ENCODE measurements around the gene MAGI2.

MAGI2 gene

GRCh38 chr7:79159040-79159664, 294.3 kb downstream of the MAGI2 start:
- H3K4me3 Mint-ChIP-seq, result no peak overlapping the region
- no peaks in the 10 kb centered on the region for H3K27me3 Mint-ChIP-seq
- no peak overlapping the region for H3K27ac Mint-ChIP-seq
- H3K4me1 Mint-ChIP-seq, result no peaks in the 10 kb centered on the region
- H3K9me3 Mint-ChIP-seq, result peaks cover 9% of the 10 kb centered on the region
- no peaks in the 10 kb centered on the region for H3K36me3 Mint-ChIP-seq

- no peaks in the 10 kb centered on the region for H3K4me1 Mint-ChIP-seq
Measured at GRCh38 chr7:79157281-79157680, 296.2 kb downstream of the MAGI2 start.

GRCh38 chr7:79149831-79150230, 303.6 kb downstream of the MAGI2 start:
- no peaks in the 10 kb centered on the region for H3K27me3 Mint-ChIP-seq
- no peak overlapping the region for H3K4me3 Mint-ChIP-seq
- H3K36me3 Mint-ChIP-seq, result no peaks in the 10 kb centered on the region
- no peaks in the 10 kb centered on the region for H3K4me1 Mint-ChIP-seq
- H3K27ac Mint-ChIP-seq, result no peak overlapping the region
- H3K9me3 Mint-ChIP-seq, result no peaks in the 10 kb centered on the region

More at GRCh38 chr7:79157281-79157680, 296.2 kb downstream of the MAGI2 start:
- Mint-ChIP-seq H3K9me3 (peaks cover 5% of the 10 kb centered on the region), H3K27me3 (no peaks in the 10 kb centered on the region), H3K4me3 (no peak overlapping the region), H3K27ac (no peak overlapping the region), H3K36me3 (no peaks in the 10 kb centered on the region)

GRCh38 chr7:79142706-79143105, 310.8 kb downstream of the MAGI2 start:
- Mint-ChIP-seq H3K9me3 (no peaks in the 10 kb centered on the region), H3K27ac (no peak overlapping the region), H3K27me3 (no peaks in the 10 kb centered on the region), H3K4me3 (no peak overlapping the region), H3K36me3 (no peaks in the 10 kb centered on the region), H3K4me1 (no peaks in the 10 kb centered on the region)

GRCh38 chr7:79141252-79141651, 312.2 kb downstream of the MAGI2 start:
- no peak overlapping the region for H3K4me3 Mint-ChIP-seq
- H3K4me1 Mint-ChIP-seq, result no peaks in the 10 kb centered on the region
- no peaks in the 10 kb centered on the region for H3K9me3 Mint-ChIP-seq
- no peaks in the 10 kb centered on the region for H3K27me3 Mint-ChIP-seq
- no peaks in the 10 kb centered on the region for H3K36me3 Mint-ChIP-seq
- no peak overlapping the region for H3K27ac Mint-ChIP-seq

GRCh38 chr7:79137942-79138341, 315.5 kb downstream of the MAGI2 start:
- no peaks in the 10 kb centered on the region for H3K4me1 Mint-ChIP-seq
- no peaks in the 10 kb centered on the region for H3K9me3 Mint-ChIP-seq
- no peaks in the 10 kb centered on the region for H3K36me3 Mint-ChIP-seq
- H3K27me3 Mint-ChIP-seq, result no peaks in the 10 kb centered on the region
- H3K4me3 Mint-ChIP-seq, result no peak overlapping the region
- no peak overlapping the region for H3K27ac Mint-ChIP-seq

- Mint-ChIP-seq H3K36me3 (no peaks in the 10 kb centered on the region), H3K9me3 (peaks cover 8% of the 10 kb centered on the region), H3K4me3 (no peak overlapping the region), H3K27ac (no peak overlapping the region), H3K4me1 (no peaks in the 10 kb centered on the region), H3K27me3 (no peaks in the 10 kb centered on the region)
Measured at GRCh38 chr7:79132844-79133451, 320.5 kb downstream of the MAGI2 start.

GRCh38 chr7:79130715-79131114, 322.8 kb downstream of the MAGI2 start:
- no peak overlapping the region for H3K4me3 Mint-ChIP-seq

GRCh38 chr7:79124331-79124730, 329.1 kb downstream of the MAGI2 start:
- Mint-ChIP-seq H3K4me3 (no peak overlapping the region), H3K4me1 (no peaks in the 10 kb centered on the region), H3K36me3 (no peaks in the 10 kb centered on the region), H3K27ac (no peak overlapping the region), H3K9me3 (peaks cover 6% of the 10 kb centered on the region), H3K27me3 (no peaks in the 10 kb centered on the region)

More at GRCh38 chr7:79130715-79131114, 322.8 kb downstream of the MAGI2 start:
- no peaks in the 10 kb centered on the region for H3K27me3 Mint-ChIP-seq
- H3K27ac Mint-ChIP-seq, result no peak overlapping the region
- no peaks in the 10 kb centered on the region for H3K36me3 Mint-ChIP-seq
- no peaks in the 10 kb centered on the region for H3K4me1 Mint-ChIP-seq
- H3K9me3 Mint-ChIP-seq, result peaks cover 8% of the 10 kb centered on the region

- no peaks in the 10 kb centered on the region for H3K4me1 Mint-ChIP-seq
- H3K9me3 Mint-ChIP-seq, result no peaks in the 10 kb centered on the region
- H3K27ac Mint-ChIP-seq, result no peak overlapping the region
Measured at GRCh38 chr7:79118143-79118542, 335.3 kb downstream of the MAGI2 start.

GRCh38 chr7:79096361-79096805, 357.1 kb downstream of the MAGI2 start:
- H3K27ac Mint-ChIP-seq, result no peak overlapping the region
- no peak overlapping the region for H3K4me3 Mint-ChIP-seq
- H3K9me3 Mint-ChIP-seq, result peaks cover 4% of the 10 kb centered on the region
- no peaks in the 10 kb centered on the region for H3K36me3 Mint-ChIP-seq
- no peaks in the 10 kb centered on the region for H3K27me3 Mint-ChIP-seq
- H3K4me1 Mint-ChIP-seq, result no peaks in the 10 kb centered on the region

More at GRCh38 chr7:79118143-79118542, 335.3 kb downstream of the MAGI2 start:
- no peaks in the 10 kb centered on the region for H3K27me3 Mint-ChIP-seq
- no peak overlapping the region for H3K4me3 Mint-ChIP-seq
- H3K36me3 Mint-ChIP-seq, result no peaks in the 10 kb centered on the region

- Mint-ChIP-seq H3K9me3 (peaks cover 11% of the 10 kb centered on the region), H3K27me3 (no peaks in the 10 kb centered on the region), H3K36me3 (no peaks in the 10 kb centered on the region), H3K4me3 (no peak overlapping the region), H3K27ac (no peak overlapping the region), H3K4me1 (no peaks in the 10 kb centered on the region)
Measured at GRCh38 chr7:79093421-79093820, 360.0 kb downstream of the MAGI2 start.

- Mint-ChIP-seq H3K36me3 (no peaks in the 10 kb centered on the region), H3K27ac (no peak overlapping the region), H3K9me3 (peaks cover 11% of the 10 kb centered on the region), H3K4me1 (no peaks in the 10 kb centered on the region), H3K4me3 (no peak overlapping the region), H3K27me3 (no peaks in the 10 kb centered on the region)
Measured at GRCh38 chr7:79091661-79092060, 361.8 kb downstream of the MAGI2 start.

GRCh38 chr7:79091011-79091410, 362.5 kb downstream of the MAGI2 start:
- Mint-ChIP-seq H3K36me3 (no peaks in the 10 kb centered on the region), H3K4me1 (no peaks in the 10 kb centered on the region), H3K27ac (no peak overlapping the region), H3K27me3 (no peaks in the 10 kb centered on the region), H3K9me3 (peaks cover 11% of the 10 kb centered on the region), H3K4me3 (no peak overlapping the region)

- Mint-ChIP-seq H3K4me1 (no peaks in the 10 kb centered on the region), H3K4me3 (no peak overlapping the region), H3K27ac (no peak overlapping the region), H3K27me3 (no peaks in the 10 kb centered on the region), H3K9me3 (peaks cover 11% of the 10 kb centered on the region), H3K36me3 (no peaks in the 10 kb centered on the region)
Measured at GRCh38 chr7:79090543-79090942, 362.9 kb downstream of the MAGI2 start.

GRCh38 chr7:79084423-79084822, 369.0 kb downstream of the MAGI2 start:
- no peaks in the 10 kb centered on the region for H3K4me1 Mint-ChIP-seq
- no peak overlapping the region for H3K27ac Mint-ChIP-seq
- H3K9me3 Mint-ChIP-seq, result peaks cover 12% of the 10 kb centered on the region
- H3K36me3 Mint-ChIP-seq, result no peaks in the 10 kb centered on the region
- H3K4me3 Mint-ChIP-seq, result no peak overlapping the region
- no peaks in the 10 kb centered on the region for H3K27me3 Mint-ChIP-seq

All from activated naive CD4-positive, alpha-beta T cell treated with anti-CD3 and anti-CD28 coated beads, Interleukin-2, amount 50 U/mL, for 24 hours (primary cell).